AML-193 (cell line): ENCODE results near the gene ZDHHC11.
"Not testable (repeated sequence)": the region's sequence is repeated elsewhere in the genome, so short reads cannot be mapped to it uniquely, and the experiment has no call there.

Experiments
- DNase-seq, 2 experiments: peaks; one replicate each; lab custom pipeline; 2025; lab: John Stamatoyannopoulos, UW

ZDHHC11 gene

GRCh38 chr5:775961-776861 lies 74.6 kb downstream of the ZDHHC11 start:
- DNase-seq, result no peak

GRCh38 chr5:775595-775960 lies 75.2 kb downstream of the ZDHHC11 start:
- not testable (repeated sequence) for DNase-seq

GRCh38 chr5:774854-775505 lies 75.8 kb downstream of the ZDHHC11 start:
- DNase-seq, result not testable (repeated sequence)

GRCh38 chr5:774304-774703 lies 76.5 kb downstream of the ZDHHC11 start:
- DNase-seq, result not testable (repeated sequence)

- no peak for DNase-seq
These were observed 77.1 kb downstream of the ZDHHC11 start for GRCh38 chr5:773517-774264.

GRCh38 chr5:772931-773330 lies 77.9 kb downstream of the ZDHHC11 start:
- DNase-seq, result not testable (repeated sequence)

GRCh38 chr5:772547-772890 lies 78.3 kb downstream of the ZDHHC11 start:
- DNase-seq, result not testable (repeated sequence)

GRCh38 chr5:771841-772546 lies 78.8 kb downstream of the ZDHHC11 start:
- not testable (repeated sequence) for DNase-seq

- DNase-seq, result not testable (repeated sequence)
These were observed 79.6 kb downstream of the ZDHHC11 start for GRCh38 chr5:771087-771781.

- not testable (repeated sequence) for DNase-seq
These were observed 80.2 kb downstream of the ZDHHC11 start for GRCh38 chr5:770585-770984.

- DNase-seq, result not testable (repeated sequence)
These were observed 81.2 kb downstream of the ZDHHC11 start for GRCh38 chr5:769485-770145.

- DNase-seq, result no peak
These were observed 83.9 kb downstream of the ZDHHC11 start for GRCh38 chr5:766666-767431.

- DNase-seq, result no peak
These were observed 84.7 kb downstream of the ZDHHC11 start for GRCh38 chr5:765948-766631.

GRCh38 chr5:763998-764781 lies 86.6 kb downstream of the ZDHHC11 start:
- DNase-seq, result no peak

- no peak for DNase-seq
These were observed 87.4 kb downstream of the ZDHHC11 start for GRCh38 chr5:763397-763796.

GRCh38 chr5:762996-763395 lies 87.8 kb downstream of the ZDHHC11 start:
- DNase-seq, result not testable (repeated sequence)

GRCh38 chr5:761854-762710 lies 88.7 kb downstream of the ZDHHC11 start:
- DNase-seq, result no peak
